Ovary (tissue), 3 donors: ENCODE results near the gene KRT77.

ENCODE experiments used
- POLR2A ChIP-seq: fragments of 450-650 bp; IDR thresholded peaks from one replicate; pipeline ENCODE4 v1.6.1; 2017; ENCODE audit warnings: antibody characterized with exemption, mild to moderate bottlenecking, moderate library complexity
- TF ChIP-seq, protein P1 (sequence below), 3 donors: fragments of 450-650 bp in 2 of 3; fragments of 200-600 bp in 1 of 3; IDR thresholded peaks; one replicate each; pipeline versions ENCODE4 v1.5.1 to v1.8.0; 2016 to 2022; ENCODE audit warnings: antibody characterized with exemption in 3 of 3, mild to moderate bottlenecking in 1 of 3
- donor health status: DM: no; HTN: no; CAD: no.

DNA sequence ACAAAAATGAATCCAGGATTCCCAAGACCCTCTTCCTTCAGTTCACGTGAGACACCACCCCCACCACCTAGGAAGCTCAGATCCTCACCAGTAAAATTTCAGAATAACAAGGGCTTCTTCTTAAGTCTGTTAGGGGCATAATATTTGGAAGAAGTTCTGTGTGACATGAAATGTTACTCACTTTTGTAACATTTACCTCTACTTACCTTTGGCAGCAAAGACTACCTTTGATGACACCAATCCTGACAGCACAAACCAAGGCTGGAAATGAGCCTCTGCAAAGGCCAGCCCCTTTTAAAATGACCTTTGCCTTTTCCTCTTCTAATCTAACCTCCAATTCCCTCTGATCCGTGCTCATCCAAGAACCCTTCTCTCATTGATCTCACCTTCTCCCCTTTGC lies 19.4 kb upstream of the KRT77 start:
- TF ChIP-seq, protein P1, sequence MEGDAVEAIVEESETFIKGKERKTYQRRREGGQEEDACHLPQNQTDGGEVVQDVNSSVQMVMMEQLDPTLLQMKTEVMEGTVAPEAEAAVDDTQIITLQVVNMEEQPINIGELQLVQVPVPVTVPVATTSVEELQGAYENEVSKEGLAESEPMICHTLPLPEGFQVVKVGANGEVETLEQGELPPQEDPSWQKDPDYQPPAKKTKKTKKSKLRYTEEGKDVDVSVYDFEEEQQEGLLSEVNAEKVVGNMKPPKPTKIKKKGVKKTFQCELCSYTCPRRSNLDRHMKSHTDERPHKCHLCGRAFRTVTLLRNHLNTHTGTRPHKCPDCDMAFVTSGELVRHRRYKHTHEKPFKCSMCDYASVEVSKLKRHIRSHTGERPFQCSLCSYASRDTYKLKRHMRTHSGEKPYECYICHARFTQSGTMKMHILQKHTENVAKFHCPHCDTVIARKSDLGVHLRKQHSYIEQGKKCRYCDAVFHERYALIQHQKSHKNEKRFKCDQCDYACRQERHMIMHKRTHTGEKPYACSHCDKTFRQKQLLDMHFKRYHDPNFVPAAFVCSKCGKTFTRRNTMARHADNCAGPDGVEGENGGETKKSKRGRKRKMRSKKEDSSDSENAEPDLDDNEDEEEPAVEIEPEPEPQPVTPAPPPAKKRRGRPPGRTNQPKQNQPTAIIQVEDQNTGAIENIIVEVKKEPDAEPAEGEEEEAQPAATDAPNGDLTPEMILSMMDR (IDR thresholded peaks at IDR 0.05) = no peak
- no peak for TF ChIP-seq POLR2A
